H9 (cell line): ENCODE data around the gene SH2B2. TPM values are rescaled to one million over a fixed set of nuclear protein-coding genes. Genes with fewer than 3 reads are reported as not detected.

Experiments used
- DNase-seq: peaks from one replicate; pipeline ENCODE4 v3.0.0-alpha.2; 2017
- H2AFZ ChIP-seq: one replicate; pipeline ENCODE4 v1.6.1; 2013; ENCODE audit warnings: mild to moderate bottlenecking, low read length, control low read depth, moderate library complexity
- H2AK5ac ChIP-seq: 2 replicates; pipeline ENCODE4 v1.6.1; 2013; ENCODE audit warnings: low read length, control low read depth, mixed read lengths; ENCODE audit not compliant: insufficient read length
- H2BK120ac ChIP-seq: one replicate; pipeline ENCODE4 v1.6.1; 2013; ENCODE audit warnings: low read depth, mild to moderate bottlenecking, low read length, control low read depth, inconsistent platforms; ENCODE audit not compliant: poor library complexity, severe bottlenecking
- H2BK12ac ChIP-seq: 2 replicates; pipeline ENCODE4 v1.6.1; 2013; ENCODE audit warnings: low read length, control low read depth, mixed read lengths, low read depth; ENCODE audit not compliant: insufficient read length
- H2BK15ac ChIP-seq: 2 replicates; pipeline ENCODE4 v1.6.1; 2013; ENCODE audit warnings: low read depth, low read length, control low read depth
- H2BK20ac ChIP-seq: one replicate; pipeline ENCODE4 v1.6.1; 2013; ENCODE audit warnings: low read depth, mild to moderate bottlenecking, low read length, control low read depth, inconsistent platforms; ENCODE audit not compliant: poor library complexity, severe bottlenecking
- H2BK5ac ChIP-seq: 2 replicates; pipeline ENCODE4 v1.6.1; 2013; ENCODE audit warnings: low read length, control low read depth, mixed read lengths; ENCODE audit not compliant: insufficient read length
- H3K14ac ChIP-seq: 2 replicates; pipeline ENCODE4 v1.6.1; 2013; ENCODE audit warnings: low read length, control low read depth; ENCODE audit not compliant: insufficient read depth
- H3K18ac ChIP-seq: 2 replicates; pipeline ENCODE4 v1.6.1; 2013; ENCODE audit warnings: low read depth, mild to moderate bottlenecking, mixed read lengths, low read length, control low read depth; ENCODE audit not compliant: insufficient read length
- H3K23ac ChIP-seq: 2 replicates; pipeline ENCODE4 v1.6.1; 2013; ENCODE audit warnings: low read length, control low read depth, mixed read lengths, low read depth; ENCODE audit not compliant: insufficient read length
- H3K23me2 ChIP-seq: 2 replicates; pipeline ENCODE4 v1.6.1; 2013; ENCODE audit warnings: low read depth, mild to moderate bottlenecking, mixed read lengths, low read length, control low read depth; ENCODE audit not compliant: insufficient read length, poor library complexity, severe bottlenecking
- H3K27ac ChIP-seq: 2 replicates; pipeline ENCODE4 v1.5.1; 2013; ENCODE audit warnings: low read length, control low read depth, mixed read lengths, low read depth; ENCODE audit not compliant: insufficient read length
- H3K27me3 ChIP-seq: 2 replicates; pipeline ENCODE4 v1.6.1; 2013; ENCODE audit warnings: low read length, control low read depth, inconsistent platforms; ENCODE audit not compliant: insufficient read depth
- H3K4ac ChIP-seq: 2 replicates; pipeline ENCODE4 v1.6.1; 2013; ENCODE audit warnings: low read depth, mild to moderate bottlenecking, control low read depth, inconsistent platforms, low read length, moderate library complexity
- H3K4me1 ChIP-seq: 2 replicates; pipeline ENCODE4 v1.6.1; 2013; ENCODE audit warnings: low read length, control low read depth, inconsistent platforms; ENCODE audit not compliant: insufficient read depth
- H3K4me2 ChIP-seq: 2 replicates; pipeline ENCODE4 v1.6.1; 2013; ENCODE audit warnings: low read length, control low read depth, mixed read lengths; ENCODE audit not compliant: insufficient read length, insufficient read depth
- H3K56ac ChIP-seq: 2 replicates; pipeline ENCODE4 v1.6.1; 2013; ENCODE audit warnings: low read depth, mild to moderate bottlenecking, mixed read lengths, low read length, control low read depth; ENCODE audit not compliant: insufficient read length
- H3K79me1 ChIP-seq: 2 replicates; pipeline ENCODE4 v1.6.1; 2013; ENCODE audit warnings: low read depth, mild to moderate bottlenecking, moderate library complexity, low read length, control low read depth, inconsistent platforms; ENCODE audit not compliant: insufficient read depth, poor library complexity, severe bottlenecking
- H3K79me2 ChIP-seq: 2 replicates; pipeline ENCODE4 v1.6.1; 2013; ENCODE audit warnings: low read length, control low read depth, inconsistent platforms; ENCODE audit not compliant: insufficient read depth
- H3K9ac ChIP-seq: 2 replicates; pipeline ENCODE4 v1.6.1; 2013; ENCODE audit warnings: low read length, control low read depth, mixed read lengths; ENCODE audit not compliant: insufficient read length; ENCODE audit errors: extremely low read depth
- H3K9me3 ChIP-seq: one replicate; pipeline ENCODE4 v1.6.1; 2013; ENCODE audit warnings: low read depth, low read length, inconsistent platforms; ENCODE audit not compliant: control insufficient read depth
- H3T11ph ChIP-seq: one replicate; pipeline ENCODE4 v1.6.1; 2013; ENCODE audit warnings: mild to moderate bottlenecking, low read length, control low read depth, inconsistent platforms
- H4K20me1 ChIP-seq: one replicate; pipeline ENCODE4 v1.6.1; 2013; ENCODE audit not compliant: control insufficient read depth, insufficient read length, insufficient read depth
- H4K5ac ChIP-seq: 2 replicates; pipeline ENCODE4 v1.6.1; 2013; ENCODE audit warnings: low read depth, mild to moderate bottlenecking, mixed read lengths, low read length, control low read depth; ENCODE audit not compliant: insufficient read length
- H4K8ac ChIP-seq: replicated peaks from 2 replicates; pipeline ENCODE4 v1.6.1; 2013; ENCODE audit warnings: low read length, control low read depth, mixed read lengths, low read depth; ENCODE audit not compliant: insufficient read length
- H4K91ac ChIP-seq: 2 replicates; pipeline ENCODE4 v1.6.1; 2013; ENCODE audit warnings: low read depth, mild to moderate bottlenecking, moderate library complexity, mixed read lengths, low read length, control low read depth; ENCODE audit not compliant: insufficient read length
- H3K27ac Mint-ChIP-seq, 3 experiments: 2 replicates in 2 of 3; 3 replicates in 1 of 3; pipeline ENCODE4 v1.8.0; 2020 to 2021; ENCODE audit warnings: mixed read lengths in 3 of 3, mild to moderate bottlenecking in 1 of 3, moderate library complexity in 1 of 3
- H3K27me3 Mint-ChIP-seq: 2 replicates; pipeline ENCODE4 v1.8.0; 2021; ENCODE audit warnings: low read depth, mild to moderate bottlenecking, moderate library complexity, mixed read lengths
- H3K36me3 Mint-ChIP-seq, 3 experiments: 2 replicates in 2 of 3; 3 replicates in 1 of 3; pipeline ENCODE4 v1.8.0; 2020 to 2021; ENCODE audit warnings: low read depth in 3 of 3, mixed read lengths in 3 of 3; ENCODE audit not compliant: insufficient read depth in 1 of 3
- H3K4me1 Mint-ChIP-seq, 2 experiments: 2 replicates each; pipeline ENCODE4 v1.8.0; 2020; ENCODE audit warnings: mixed read lengths in 2 of 2
- H3K4me3 Mint-ChIP-seq, 2 experiments: 2 replicates in 1 of 2; 3 replicates in 1 of 2; pipeline ENCODE4 v1.8.0; 2020 to 2021; ENCODE audit warnings: mild to moderate bottlenecking in 2 of 2, mixed read lengths in 2 of 2, moderate library complexity in 1 of 2
- H3K9me3 Mint-ChIP-seq, 2 experiments: 2 replicates in 1 of 2; 3 replicates in 1 of 2; pipeline ENCODE4 v1.8.0; 2020; ENCODE audit warnings: mild to moderate bottlenecking in 2 of 2, mixed read lengths in 2 of 2, moderate library complexity in 1 of 2
- CTCF ChIP-seq: fragments of 200-600 bp; sonication (generic); conservative IDR thresholded peaks from 3 replicates; pipeline ENCODE4 v1.8.0; 2021; ENCODE audit warnings: antibody characterized with exemption, mild to moderate bottlenecking
- WGBS: extraction: QIAGEN DNeasy Blood & Tissue Kit; methylation state at CpG from one replicate; pipeline ENCODE4 v1.1.7; 2013; ENCODE audit warnings: missing lambda C conversion rate, low lambda C conversion rate, mixed read lengths; ENCODE audit not compliant: insufficient read length; ENCODE audit errors: extremely low coverage; 5-methylcytosine and 5-hydroxymethylcytosine counted together
- total RNA-seq: library from RNA; stranded (reverse); gene quantifications from 2 replicates; pipeline ENCODE4 v1.2.1, GENCODE V29; 2021

The SH2B2 gene
- total RNA-seq, 1 experiment from 2014 or later: 10.4 TPM

GRCh38 chr7:102306916-102307677 lies 20.4 kb downstream of the SH2B2 start:
- no peak overlapping the region for H2BK120ac ChIP-seq
- no peak overlapping the region for H3K18ac ChIP-seq
- H3K56ac ChIP-seq: no peak overlapping the region
- TF ChIP-seq CTCF: no peak
- H3K4ac ChIP-seq: no peak overlapping the region
- H3K27ac ChIP-seq: no peak overlapping the region
- Mint-ChIP-seq H3K9me3 (no peaks in the 10 kb centered on the region), H3K36me3 (peaks cover 0 to 22% (median 8%) of the 10 kb centered on the region in 3 experiments; a peak in 6 of 7 replicates), H3K4me3 (no peak overlapping the region), H3K27me3 (no peaks in the 10 kb centered on the region; the same call in 1 of the 2 replicates), H3K4me1 (peaks cover 9 to 10% of the 10 kb centered on the region in 2 experiments), H3K27ac (peak overlapping the region in 2 of 3 experiments; percentile 79 to 92; a peak in 3 of 7 replicates)
- peak; percentile 76 for DNase-seq
- H2BK20ac ChIP-seq: no peak overlapping the region
- H2AK5ac ChIP-seq: no peak overlapping the region
- H3T11ph ChIP-seq: no peak overlapping the region
- no peak overlapping the region for H3K23ac ChIP-seq
- H3K4me2 ChIP-seq: no peak overlapping the region
- H3K4me1 ChIP-seq: no peaks in the 10 kb centered on the region; the same call in 1 of the 2 replicates
- H4K20me1 ChIP-seq: no peaks in the 10 kb centered on the region
- no peak overlapping the region for H4K5ac ChIP-seq
- H2BK5ac ChIP-seq: no peak overlapping the region
- no peak overlapping the region for H4K91ac ChIP-seq
- no CpG with 5 or more reads among the region's 17 CpGs for WGBS
- H3K23me2 ChIP-seq: no peaks in the 10 kb centered on the region
- no peak overlapping the region for H2BK15ac ChIP-seq
- no peaks in the 10 kb centered on the region for H3K9me3 ChIP-seq
- no peaks in the 10 kb centered on the region for H3K27me3 ChIP-seq
- no peak overlapping the region for H2BK12ac ChIP-seq
- no peaks in the 10 kb centered on the region for H3K79me1 ChIP-seq
- H3K79me2 ChIP-seq: no peaks in the 10 kb centered on the region
- no peak overlapping the region for H3K9ac ChIP-seq
- no peak overlapping the region for H2AFZ ChIP-seq
- no peak overlapping the region for H3K14ac ChIP-seq
- no peak overlapping the region for H4K8ac ChIP-seq
